NK-92 (cell line): ENCODE data around the gene PARP12.

Experiments
- DNase-seq: peaks from one replicate; lab custom pipeline; 2025; ENCODE audit not compliant: unreplicated experiment; lab: John Stamatoyannopoulos, UW

Gene PARP12

GRCh38 chr7:139993592-139993991 lies 69.2 kb downstream of the PARP12 start:
- DNase-seq = no peak

GRCh38 chr7:139993169-139993568 lies 69.6 kb downstream of the PARP12 start:
- DNase-seq = no peak

- DNase-seq = no peak
Measured at GRCh38 chr7:139992353-139993044, 70.3 kb downstream of the PARP12 start.

- DNase-seq = no peak
Measured at GRCh38 chr7:139991911-139992310, 70.8 kb downstream of the PARP12 start.

GRCh38 chr7:139991269-139991666 lies 71.5 kb downstream of the PARP12 start:
- no peak for DNase-seq

- no peak for DNase-seq
Measured at GRCh38 chr7:139990571-139991268, 72.0 kb downstream of the PARP12 start.

GRCh38 chr7:139990142-139990535 lies 72.6 kb downstream of the PARP12 start:
- DNase-seq = no peak

GRCh38 chr7:139989366-139990141 lies 73.2 kb downstream of the PARP12 start:
- no peak for DNase-seq

GRCh38 chr7:139987691-139988516 lies 74.8 kb downstream of the PARP12 start:
- DNase-seq = no peak

GRCh38 chr7:139985811-139986210 lies 76.9 kb downstream of the PARP12 start:
- no peak for DNase-seq

GRCh38 chr7:139984642-139985539 lies 77.9 kb downstream of the PARP12 start:
- no peak for DNase-seq

GRCh38 chr7:139982927-139983920 lies 79.5 kb downstream of the PARP12 start:
- no peak for DNase-seq

GRCh38 chr7:139981511-139981895 lies 81.2 kb downstream of the PARP12 start:
- no peak for DNase-seq

GRCh38 chr7:139976838-139977656 lies 85.7 kb downstream of the PARP12 start:
- DNase-seq = no peak

- no peak for DNase-seq
Measured at GRCh38 chr7:139976055-139976837, 86.5 kb downstream of the PARP12 start.

GRCh38 chr7:139974179-139974811 lies 88.5 kb downstream of the PARP12 start:
- DNase-seq = no peak
